HG03060 (cell line): ENCODE results near the gene CNTRL.
"Not testable (repeated sequence)": the region's sequence is repeated elsewhere in the genome, so short reads cannot be mapped to it uniquely, and the experiment has no call there.

Experiments used
- ATAC-seq: cut with Tn5 transposase; IDR thresholded peaks from one replicate; pipeline ENCODE4 v1.9.1; 2021; ENCODE audit warnings: low read depth, moderate number of reproducible peaks; ENCODE audit not compliant: unreplicated experiment

Gene CNTRL

GRCh38 chr9:121129384-121129783 is 54.6 kb downstream of the CNTRL start:
- ATAC-seq, result not testable (repeated sequence)

GRCh38 chr9:121133104-121133816 is 58.5 kb downstream of the CNTRL start:
- ATAC-seq, result no peak

- ATAC-seq, result no peak
Measured at GRCh38 chr9:121135642-121136041, 60.9 kb downstream of the CNTRL start.

GRCh38 chr9:121138561-121138960 is 63.8 kb downstream of the CNTRL start:
- no peak for ATAC-seq

GRCh38 chr9:121138973-121139372 is 64.2 kb downstream of the CNTRL start:
- no peak for ATAC-seq

- no peak for ATAC-seq
Measured at GRCh38 chr9:121140162-121140561, 65.4 kb downstream of the CNTRL start.

- no peak for ATAC-seq
Measured at GRCh38 chr9:121141306-121141705, 66.6 kb downstream of the CNTRL start.

- no peak for ATAC-seq
Measured at GRCh38 chr9:121141706-121142105, 67.0 kb downstream of the CNTRL start.

- ATAC-seq, result no peak
Measured at GRCh38 chr9:121143771-121144170, 69.0 kb downstream of the CNTRL start.

GRCh38 chr9:121144482-121144881 is 69.7 kb downstream of the CNTRL start:
- no peak for ATAC-seq

- ATAC-seq, result no peak
Measured at GRCh38 chr9:121150188-121150587, 75.4 kb downstream of the CNTRL start.

GRCh38 chr9:121153642-121154041 is 78.9 kb downstream of the CNTRL start:
- no peak for ATAC-seq

GRCh38 chr9:121154782-121155181 is 80.0 kb downstream of the CNTRL start:
- ATAC-seq, result no peak

GRCh38 chr9:121156263-121156731 is 81.5 kb downstream of the CNTRL start:
- ATAC-seq, result peak; percentile 82

GRCh38 chr9:121157939-121158338 is 83.2 kb downstream of the CNTRL start:
- no peak for ATAC-seq

GRCh38 chr9:121160025-121160424 is 85.3 kb downstream of the CNTRL start:
- ATAC-seq, result no peak

- ATAC-seq, result no peak
Measured at GRCh38 chr9:121168052-121168451, 93.3 kb downstream of the CNTRL start.

GRCh38 chr9:121169094-121169601 is 94.4 kb downstream of the CNTRL start:
- ATAC-seq, result no peak

- ATAC-seq, result no peak
Measured at GRCh38 chr9:121171236-121171635, 96.5 kb downstream of the CNTRL start.

GRCh38 chr9:121172726-121173487 is 98.2 kb downstream of the CNTRL start:
- ATAC-seq, result no peak

GRCh38 chr9:121173501-121173900 is 98.7 kb downstream of the CNTRL start:
- no peak for ATAC-seq
